NCI-H446 (cell line): ENCODE data around the gene BBIP1.

ENCODE experiments used
- DNase-seq, 2 experiments: peaks; one replicate each; lab custom pipeline; 2025; lab: John Stamatoyannopoulos, UW

BBIP1 gene

GRCh38 chr10:110863956-110864355 lies 55.0 kb downstream of the BBIP1 start:
- DNase-seq = no peak

- DNase-seq = no peak
Observed at GRCh38 chr10:110863361-110863760, 55.6 kb downstream of the BBIP1 start.

- DNase-seq = no peak
Observed at GRCh38 chr10:110862961-110863360, 56.0 kb downstream of the BBIP1 start.

- no peak for DNase-seq
Observed at GRCh38 chr10:110861930-110862649, 56.9 kb downstream of the BBIP1 start.

GRCh38 chr10:110861476-110861875 lies 57.5 kb downstream of the BBIP1 start:
- DNase-seq = no peak

GRCh38 chr10:110860576-110861241 lies 58.3 kb downstream of the BBIP1 start:
- peak in 1 of 2 experiments; percentile 23 for DNase-seq

GRCh38 chr10:110859973-110860376 lies 59.0 kb downstream of the BBIP1 start:
- no peak for DNase-seq

- DNase-seq = no peak
Observed at GRCh38 chr10:110859206-110859972, 59.6 kb downstream of the BBIP1 start.

GRCh38 chr10:110858297-110858934 lies 60.6 kb downstream of the BBIP1 start:
- DNase-seq = no peak

- no peak for DNase-seq
Observed at GRCh38 chr10:110857265-110858171, 61.5 kb downstream of the BBIP1 start.

GRCh38 chr10:110853921-110854605 lies 64.9 kb downstream of the BBIP1 start:
- DNase-seq = no peak

GRCh38 chr10:110852947-110853346 lies 66.0 kb downstream of the BBIP1 start:
- no peak for DNase-seq

GRCh38 chr10:110852255-110852896 lies 66.6 kb downstream of the BBIP1 start:
- DNase-seq = no peak

GRCh38 chr10:110851020-110851612 lies 67.9 kb downstream of the BBIP1 start:
- DNase-seq = no peak

- no peak for DNase-seq
Observed at GRCh38 chr10:110850099-110850498, 68.9 kb downstream of the BBIP1 start.
